Transverse colon (tissue), 4 donors: ENCODE measurements around the gene PCDHGB5.
"Not testable (repeated sequence)": the region's sequence is repeated elsewhere in the genome, so short reads cannot be mapped to it uniquely, and the experiment has no call there.

Source experiments
- EP300 ChIP-seq: sonication (generic); formaldehyde crosslinking; IDR thresholded peaks from one replicate; pipeline ENCODE4 v1.6.1; 2017; ENCODE audit warnings: antibody characterized with exemption, low read depth
- POLR2A ChIP-seq: fragments of 450-650 bp; IDR thresholded peaks from one replicate; pipeline ENCODE4 v1.6.1; 2016; ENCODE audit warnings: antibody characterized with exemption, mild to moderate bottlenecking, moderate library complexity
- POLR2AphosphoS5 ChIP-seq, 3 donors: sonication (generic); formaldehyde crosslinking; IDR thresholded peaks; one replicate each; pipeline ENCODE4 v1.6.1; 2016; ENCODE audit warnings: antibody characterized with exemption in 3 of 3
- TF ChIP-seq, protein P1 (sequence below), 5 experiments: fragments of 200-600 bp in 3 of 5; fragments of 450-650 bp in 2 of 5; sonication (generic) in 3 of 5; IDR thresholded peaks; 1 replicate in 2 of 5; 2 replicates in 3 of 5; pipeline ENCODE4 v1.5.1; 2016 to 2017; ENCODE audit warnings: antibody characterized with exemption in 5 of 5, inconsistent platforms in 3 of 5, mild to moderate bottlenecking in 2 of 5, moderate library complexity in 1 of 5

DNA sequence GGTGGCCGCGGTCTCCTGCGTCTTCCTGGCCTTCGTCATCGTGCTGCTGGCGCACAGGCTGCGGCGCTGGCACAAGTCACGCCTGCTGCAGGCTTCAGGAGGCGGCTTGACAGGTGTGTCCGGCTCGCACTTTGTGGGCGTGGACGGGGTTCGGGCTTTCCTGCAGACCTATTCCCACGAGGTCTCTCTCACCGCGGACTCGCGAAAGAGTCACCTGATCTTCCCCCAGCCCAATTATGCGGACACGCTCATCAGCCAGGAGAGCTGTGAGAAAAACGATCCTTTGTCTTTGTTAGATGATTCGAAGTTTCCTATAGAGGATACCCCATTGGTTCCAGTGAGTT is 17.5 kb downstream of the PCDHGB5 start:
- TF ChIP-seq POLR2A; POLR2AphosphoS5 (IDR thresholded peaks at IDR 0.05); EP300: not testable (repeated sequence)
- TF ChIP-seq, protein P1, sequence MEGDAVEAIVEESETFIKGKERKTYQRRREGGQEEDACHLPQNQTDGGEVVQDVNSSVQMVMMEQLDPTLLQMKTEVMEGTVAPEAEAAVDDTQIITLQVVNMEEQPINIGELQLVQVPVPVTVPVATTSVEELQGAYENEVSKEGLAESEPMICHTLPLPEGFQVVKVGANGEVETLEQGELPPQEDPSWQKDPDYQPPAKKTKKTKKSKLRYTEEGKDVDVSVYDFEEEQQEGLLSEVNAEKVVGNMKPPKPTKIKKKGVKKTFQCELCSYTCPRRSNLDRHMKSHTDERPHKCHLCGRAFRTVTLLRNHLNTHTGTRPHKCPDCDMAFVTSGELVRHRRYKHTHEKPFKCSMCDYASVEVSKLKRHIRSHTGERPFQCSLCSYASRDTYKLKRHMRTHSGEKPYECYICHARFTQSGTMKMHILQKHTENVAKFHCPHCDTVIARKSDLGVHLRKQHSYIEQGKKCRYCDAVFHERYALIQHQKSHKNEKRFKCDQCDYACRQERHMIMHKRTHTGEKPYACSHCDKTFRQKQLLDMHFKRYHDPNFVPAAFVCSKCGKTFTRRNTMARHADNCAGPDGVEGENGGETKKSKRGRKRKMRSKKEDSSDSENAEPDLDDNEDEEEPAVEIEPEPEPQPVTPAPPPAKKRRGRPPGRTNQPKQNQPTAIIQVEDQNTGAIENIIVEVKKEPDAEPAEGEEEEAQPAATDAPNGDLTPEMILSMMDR (IDR thresholded peaks at IDR 0.05), result not testable (repeated sequence)
